ENCODE results near the gene MLLT10. TPM values are rescaled to one million over a fixed set of nuclear protein-coding genes. Genes with fewer than 3 reads are reported as not detected.

The MLLT10 gene
- total and polyA plus RNA-seq, 9 of the 15 experiments (the other 6 are each of a cell fraction or from before 2014, with no cell fraction given), result 18.8 to 81.4 (median 64.2) TPM

DNA sequence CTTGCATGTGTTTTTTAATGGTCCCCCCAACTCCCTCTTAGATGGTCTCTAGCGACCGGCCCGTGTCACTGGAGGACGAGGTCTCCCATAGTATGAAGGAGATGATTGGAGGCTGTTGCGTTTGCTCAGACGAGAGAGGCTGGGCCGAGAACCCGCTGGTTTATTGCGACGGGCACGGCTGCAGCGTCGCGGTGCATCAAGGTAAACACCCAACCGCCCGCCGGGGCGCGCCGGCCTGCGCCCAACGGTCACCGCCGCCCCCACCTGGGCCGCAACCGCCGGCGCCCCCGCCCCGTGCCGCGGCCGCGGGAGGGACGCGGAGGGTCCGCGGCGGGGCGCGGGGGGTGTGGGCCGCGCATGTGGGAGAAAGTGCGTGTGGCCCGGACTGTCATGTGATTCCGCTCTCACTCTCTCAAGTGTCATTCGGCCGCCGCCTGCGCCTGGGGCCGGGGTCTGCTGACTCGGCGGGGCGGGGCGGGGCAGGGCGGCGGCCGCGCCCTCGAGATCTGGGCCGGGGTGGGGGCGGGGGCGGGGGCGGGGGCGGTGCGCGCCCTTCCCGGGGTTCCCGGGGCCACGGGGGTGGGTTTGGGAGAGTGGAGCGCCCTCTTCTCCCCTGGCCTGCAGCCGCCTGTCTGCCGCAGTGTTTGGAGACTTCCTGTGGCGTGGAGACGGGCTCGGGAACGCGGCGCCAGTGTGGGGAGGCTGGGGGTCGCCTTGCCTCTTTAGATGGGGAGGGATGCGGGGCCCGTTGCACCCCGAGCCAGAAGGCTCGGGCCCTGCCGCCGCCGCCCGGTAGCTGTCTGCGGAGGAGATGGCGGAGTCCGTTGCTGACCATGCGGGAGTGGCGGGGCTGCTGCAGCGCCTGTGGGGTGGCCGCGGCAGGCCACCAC is 817 bp downstream of the MLLT10 start (continued):
- 0 out of 2 replicates have a peak, but pooled peaks have one; percentile 8 for TF ChIP-seq BHLHE40 (IDR thresholded peaks at IDR 0.05; ENCODE audit: low read length)
- peak; percentile 42; the same call in 1 of the 2 replicates for TF ChIP-seq PHF8 (IDR thresholded peaks at IDR 0.05; ENCODE audit: borderline replicate concordance, low read length)
- no peak for TF ChIP-seq TFAM (CRISPR knock-in tag; conservative IDR thresholded peaks at IDR 0.05)
- TF ChIP-seq, protein P1, sequence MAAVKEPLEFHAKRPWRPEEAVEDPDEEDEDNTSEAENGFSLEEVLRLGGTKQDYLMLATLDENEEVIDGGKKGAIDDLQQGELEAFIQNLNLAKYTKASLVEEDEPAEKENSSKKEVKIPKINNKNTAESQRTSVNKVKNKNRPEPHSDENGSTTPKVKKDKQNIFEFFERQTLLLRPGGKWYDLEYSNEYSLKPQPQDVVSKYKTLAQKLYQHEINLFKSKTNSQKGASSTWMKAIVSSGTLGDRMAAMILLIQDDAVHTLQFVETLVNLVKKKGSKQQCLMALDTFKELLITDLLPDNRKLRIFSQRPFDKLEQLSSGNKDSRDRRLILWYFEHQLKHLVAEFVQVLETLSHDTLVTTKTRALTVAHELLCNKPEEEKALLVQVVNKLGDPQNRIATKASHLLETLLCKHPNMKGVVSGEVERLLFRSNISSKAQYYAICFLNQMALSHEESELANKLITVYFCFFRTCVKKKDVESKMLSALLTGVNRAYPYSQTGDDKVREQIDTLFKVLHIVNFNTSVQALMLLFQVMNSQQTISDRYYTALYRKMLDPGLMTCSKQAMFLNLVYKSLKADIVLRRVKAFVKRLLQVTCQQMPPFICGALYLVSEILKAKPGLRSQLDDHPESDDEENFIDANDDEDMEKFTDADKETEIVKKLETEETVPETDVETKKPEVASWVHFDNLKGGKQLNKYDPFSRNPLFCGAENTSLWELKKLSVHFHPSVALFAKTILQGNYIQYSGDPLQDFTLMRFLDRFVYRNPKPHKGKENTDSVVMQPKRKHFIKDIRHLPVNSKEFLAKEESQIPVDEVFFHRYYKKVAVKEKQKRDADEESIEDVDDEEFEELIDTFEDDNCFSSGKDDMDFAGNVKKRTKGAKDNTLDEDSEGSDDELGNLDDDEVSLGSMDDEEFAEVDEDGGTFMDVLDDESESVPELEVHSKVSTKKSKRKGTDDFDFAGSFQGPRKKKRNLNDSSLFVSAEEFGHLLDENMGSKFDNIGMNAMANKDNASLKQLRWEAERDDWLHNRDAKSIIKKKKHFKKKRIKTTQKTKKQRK (IDR thresholded peaks at IDR 0.05; ENCODE audit: borderline replicate concordance, low read depth, low read length), result no peak
- peak; percentile 63 for TF ChIP-seq RBBP5 (IDR thresholded peaks at IDR 0.05; ENCODE audit: borderline replicate concordance, insufficient read depth, low read length, poor library complexity, severe bottlenecking)
- TF ChIP-seq, protein P2, sequence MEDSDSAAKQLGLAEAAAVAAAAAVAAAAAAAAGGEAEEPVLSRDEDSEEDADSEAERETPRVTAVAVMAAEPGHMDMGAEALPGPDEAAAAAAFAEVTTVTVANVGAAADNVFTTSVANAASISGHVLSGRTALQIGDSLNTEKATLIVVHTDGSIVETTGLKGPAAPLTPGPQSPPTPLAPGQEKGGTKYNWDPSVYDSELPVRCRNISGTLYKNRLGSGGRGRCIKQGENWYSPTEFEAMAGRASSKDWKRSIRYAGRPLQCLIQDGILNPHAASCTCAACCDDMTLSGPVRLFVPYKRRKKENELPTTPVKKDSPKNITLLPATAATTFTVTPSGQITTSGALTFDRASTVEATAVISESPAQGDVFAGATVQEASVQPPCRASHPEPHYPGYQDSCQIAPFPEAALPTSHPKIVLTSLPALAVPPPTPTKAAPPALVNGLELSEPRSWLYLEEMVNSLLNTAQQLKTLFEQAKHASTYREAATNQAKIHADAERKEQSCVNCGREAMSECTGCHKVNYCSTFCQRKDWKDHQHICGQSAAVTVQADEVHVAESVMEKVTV (CRISPR knock-in tag; IDR thresholded peaks at IDR 0.05), result no peak
- TF ChIP-seq, protein P3, sequence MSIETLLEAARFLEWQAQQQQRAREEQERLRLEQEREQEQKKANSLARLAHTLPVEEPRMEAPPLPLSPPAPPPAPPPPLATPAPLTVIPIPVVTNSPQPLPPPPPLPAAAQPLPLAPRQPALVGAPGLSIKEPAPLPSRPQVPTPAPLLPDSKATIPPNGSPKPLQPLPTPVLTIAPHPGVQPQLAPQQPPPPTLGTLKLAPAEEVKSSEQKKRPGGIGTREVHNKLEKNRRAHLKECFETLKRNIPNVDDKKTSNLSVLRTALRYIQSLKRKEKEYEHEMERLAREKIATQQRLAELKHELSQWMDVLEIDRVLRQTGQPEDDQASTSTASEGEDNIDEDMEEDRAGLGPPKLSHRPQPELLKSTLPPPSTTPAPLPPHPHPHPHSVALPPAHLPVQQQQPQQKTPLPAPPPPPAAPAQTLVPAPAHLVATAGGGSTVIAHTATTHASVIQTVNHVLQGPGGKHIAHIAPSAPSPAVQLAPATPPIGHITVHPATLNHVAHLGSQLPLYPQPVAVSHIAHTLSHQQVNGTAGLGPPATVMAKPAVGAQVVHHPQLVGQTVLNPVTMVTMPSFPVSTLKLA (conservative IDR thresholded peaks at IDR 0.05), result peak in 1 of 2 experiments; percentile 67; a peak in 2 of 4 replicates
- peak; percentile 84; the same call in 1 of the 2 replicates for TF ChIP-seq ZBTB7A (IDR thresholded peaks at IDR 0.05; ENCODE audit: borderline replicate concordance, control insufficient read depth, low read depth, low read length)
- TF ChIP-seq, protein P4, sequence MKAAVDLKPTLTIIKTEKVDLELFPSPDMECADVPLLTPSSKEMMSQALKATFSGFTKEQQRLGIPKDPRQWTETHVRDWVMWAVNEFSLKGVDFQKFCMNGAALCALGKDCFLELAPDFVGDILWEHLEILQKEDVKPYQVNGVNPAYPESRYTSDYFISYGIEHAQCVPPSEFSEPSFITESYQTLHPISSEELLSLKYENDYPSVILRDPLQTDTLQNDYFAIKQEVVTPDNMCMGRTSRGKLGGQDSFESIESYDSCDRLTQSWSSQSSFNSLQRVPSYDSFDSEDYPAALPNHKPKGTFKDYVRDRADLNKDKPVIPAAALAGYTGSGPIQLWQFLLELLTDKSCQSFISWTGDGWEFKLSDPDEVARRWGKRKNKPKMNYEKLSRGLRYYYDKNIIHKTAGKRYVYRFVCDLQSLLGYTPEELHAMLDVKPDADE (conservative IDR thresholded peaks at IDR 0.05; ENCODE audit: control insufficient read depth, low read depth, low read length), result 0 out of 2 replicates have a peak, but pooled peaks have one; percentile 30
- TF ChIP-seq CCNT2 (IDR thresholded peaks at IDR 0.05; ENCODE audit: borderline replicate concordance, extremely low read depth, insufficient read length, low read depth, low read length), result peak; percentile 52
- TF ChIP-seq POLR2AphosphoS5 (IDR thresholded peaks at IDR 0.05; ENCODE audit: control insufficient read depth, insufficient read depth, low read depth, low read length), result peak; percentile 60; the same call in 1 of the 2 replicates
- no peak for TF ChIP-seq ZNF197 (CRISPR knock-in tag; IDR thresholded peaks at IDR 0.05; ENCODE audit: low read depth)
- peak in 2 of 3 experiments; percentile 44 to 77 for TF ChIP-seq YY1 (IDR thresholded peaks at IDR 0.05; ENCODE audit: borderline replicate concordance in 1 of 3, control insufficient read depth in 1 of 3, extremely low read depth in 1 of 3, insufficient read depth in 3 of 3, insufficient read length in 1 of 3, insufficient replicate concordance in 2 of 3, low read depth in 1 of 3, low read length in 2 of 3)
